Fibroblast of gingiva (primary cell): ENCODE measurements around the gene TBP.

Experiments
- DNase-seq: peaks from one replicate; pipeline ENCODE4 v3.0.0-alpha.2; 2011; ENCODE audit warnings: low read depth

The TBP gene

GRCh38 chr6:170535004-170535403 lies 19.2 kb upstream of the TBP start:
- no peak for DNase-seq

DNA sequence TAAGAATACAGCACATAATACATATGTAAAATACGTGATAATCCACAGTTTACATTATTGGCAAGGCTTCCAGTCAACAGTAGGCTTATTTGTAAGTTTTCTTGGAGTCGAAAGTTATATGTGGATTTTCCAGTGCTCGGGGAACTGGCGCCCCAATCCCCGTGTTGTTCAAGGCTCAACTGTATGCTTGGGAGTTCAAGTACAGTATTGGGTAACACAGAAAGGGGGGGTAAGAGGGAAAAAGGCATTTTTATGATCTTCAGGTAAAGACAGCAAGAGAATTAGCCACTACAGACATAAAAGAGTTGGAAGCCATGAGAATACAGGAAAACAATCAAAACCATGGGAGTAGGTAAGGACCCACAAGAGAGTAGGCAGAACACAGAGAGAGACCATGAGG lies 17.5 kb upstream of the TBP start:
- no peak for DNase-seq

DNA sequence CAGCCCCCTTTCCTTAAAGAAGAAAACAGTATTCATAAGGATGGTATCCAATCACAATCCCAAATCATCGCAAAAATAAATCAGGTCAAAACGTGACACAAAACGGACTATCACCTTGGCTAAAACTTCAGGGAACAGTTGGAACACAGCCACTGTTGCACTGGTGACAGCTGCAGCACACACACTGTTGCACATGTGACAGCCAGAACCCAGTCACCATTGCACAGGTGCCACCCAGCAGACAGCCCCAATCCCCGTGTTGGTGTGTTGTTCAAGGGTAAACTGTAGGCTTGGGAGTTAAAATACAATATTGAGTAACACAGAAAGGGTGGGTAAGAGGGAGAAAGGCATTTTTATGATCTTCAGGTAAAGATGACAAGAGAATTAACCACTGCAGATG lies 16.8 kb upstream of the TBP start:
- DNase-seq: no peak

GRCh38 chr6:170542031-170542719 lies 12.0 kb upstream of the TBP start:
- DNase-seq: peak; percentile 23

DNA sequence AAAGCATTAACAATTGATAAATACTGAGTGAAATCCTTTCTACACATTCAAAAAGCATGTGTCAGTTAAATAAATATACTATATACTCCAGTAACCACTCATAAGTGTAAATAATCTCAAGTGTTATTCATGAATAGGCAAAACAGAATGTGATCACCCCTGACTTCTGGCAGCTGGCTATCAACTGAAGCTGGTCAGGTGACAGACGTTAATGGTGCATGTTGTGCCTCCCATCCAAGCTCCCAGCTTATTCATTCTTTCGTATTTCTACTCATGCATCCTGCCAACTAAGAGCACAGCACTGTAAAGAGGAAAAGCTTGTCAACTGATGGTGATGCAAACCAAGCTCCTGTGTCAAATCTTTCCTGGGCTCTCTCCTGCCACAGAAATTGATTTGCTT lies 8.8 kb upstream of the TBP start:
- DNase-seq: no peak

DNA sequence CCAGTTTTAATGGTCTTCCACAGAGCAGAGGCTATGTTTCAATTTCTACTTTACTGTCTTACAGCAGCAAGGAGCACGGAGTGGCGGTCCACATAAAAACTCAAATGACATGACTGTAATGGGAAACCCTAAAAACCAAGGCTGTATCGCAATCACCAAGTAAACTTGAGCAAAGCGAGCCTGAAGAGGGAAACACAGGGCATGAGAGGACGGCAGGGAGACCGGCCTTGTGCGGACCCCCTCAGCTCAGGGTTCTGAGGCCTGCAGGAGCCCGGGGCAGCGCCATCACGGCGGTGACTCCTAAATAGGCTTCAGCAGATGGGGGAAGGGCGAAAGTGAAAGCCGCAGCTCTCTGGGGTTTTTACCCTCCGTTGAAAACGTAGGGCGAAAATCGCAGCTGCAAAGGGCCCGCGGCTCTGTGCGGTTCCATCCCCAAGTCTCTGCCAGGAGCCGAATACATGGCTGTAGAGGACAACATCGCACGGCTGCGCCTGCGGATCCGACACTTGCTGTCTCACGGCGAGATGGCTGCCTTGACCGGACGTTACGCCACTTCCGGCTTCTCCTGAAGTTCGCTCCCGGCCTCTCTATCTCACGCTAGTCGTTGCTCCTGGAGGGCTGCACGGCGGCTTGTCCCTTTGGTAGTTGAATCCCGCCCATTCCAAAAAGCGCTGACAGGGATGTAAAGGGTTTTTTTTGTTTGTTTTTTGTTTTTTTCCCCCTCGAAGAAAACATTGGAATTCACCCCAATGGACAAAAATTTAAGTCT lies 1.2 kb upstream of the TBP start, which contains the start of gene PSMB1:
TSS of gene PSMB1 (minus strand) at position 543 of the 769 bp plus-strand sequence. CDS start at position 478, 65 bp downstream.
- DNase-seq: peak; percentile 93

- DNase-seq: peak; percentile 35
Observed at GRCh38 chr6:170553534-170554012, 596 bp upstream of the TBP start.

- no peak for DNase-seq
Observed at GRCh38 chr6:170554796-170555137, 598 bp downstream of the TBP start.

DNA sequence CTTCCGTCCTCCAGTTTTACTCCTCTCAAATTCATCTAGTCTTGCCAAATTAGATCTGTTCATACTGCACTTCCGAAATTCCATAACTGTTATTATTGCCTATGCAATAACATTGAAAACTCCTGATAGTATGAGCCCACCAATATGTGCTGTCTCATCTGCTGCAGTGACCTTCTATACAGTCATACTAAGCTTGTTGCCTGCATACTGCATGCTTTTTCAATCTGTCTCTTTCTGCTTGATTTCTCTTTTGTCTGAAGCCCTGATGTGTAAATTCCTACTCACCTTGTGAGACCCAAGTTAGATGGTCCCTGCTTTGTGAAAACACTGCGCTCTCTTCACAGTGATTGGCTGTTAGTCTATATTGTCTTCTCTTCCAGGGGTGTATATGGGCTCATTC lies 1.1 kb downstream of the TBP start:
- no peak for DNase-seq

DNA sequence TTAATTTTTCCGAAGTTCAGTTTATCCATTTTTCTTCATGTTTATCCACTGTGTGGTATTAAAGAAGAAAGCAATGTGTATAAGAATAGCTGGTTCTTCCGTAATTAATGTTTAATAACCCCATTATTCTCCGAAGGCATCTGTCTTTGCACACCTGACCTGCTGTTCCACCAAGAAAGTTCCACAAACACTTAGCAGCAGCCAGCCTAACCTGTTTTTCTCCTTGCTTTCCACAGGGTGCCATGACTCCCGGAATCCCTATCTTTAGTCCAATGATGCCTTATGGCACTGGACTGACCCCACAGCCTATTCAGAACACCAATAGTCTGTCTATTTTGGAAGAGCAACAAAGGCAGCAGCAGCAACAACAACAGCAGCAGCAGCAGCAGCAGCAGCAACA lies 7.4 kb downstream of the TBP start:
- DNase-seq: no peak

GRCh38 chr6:170564936-170565530 lies 10.9 kb downstream of the TBP start:
- DNase-seq: no peak

DNA sequence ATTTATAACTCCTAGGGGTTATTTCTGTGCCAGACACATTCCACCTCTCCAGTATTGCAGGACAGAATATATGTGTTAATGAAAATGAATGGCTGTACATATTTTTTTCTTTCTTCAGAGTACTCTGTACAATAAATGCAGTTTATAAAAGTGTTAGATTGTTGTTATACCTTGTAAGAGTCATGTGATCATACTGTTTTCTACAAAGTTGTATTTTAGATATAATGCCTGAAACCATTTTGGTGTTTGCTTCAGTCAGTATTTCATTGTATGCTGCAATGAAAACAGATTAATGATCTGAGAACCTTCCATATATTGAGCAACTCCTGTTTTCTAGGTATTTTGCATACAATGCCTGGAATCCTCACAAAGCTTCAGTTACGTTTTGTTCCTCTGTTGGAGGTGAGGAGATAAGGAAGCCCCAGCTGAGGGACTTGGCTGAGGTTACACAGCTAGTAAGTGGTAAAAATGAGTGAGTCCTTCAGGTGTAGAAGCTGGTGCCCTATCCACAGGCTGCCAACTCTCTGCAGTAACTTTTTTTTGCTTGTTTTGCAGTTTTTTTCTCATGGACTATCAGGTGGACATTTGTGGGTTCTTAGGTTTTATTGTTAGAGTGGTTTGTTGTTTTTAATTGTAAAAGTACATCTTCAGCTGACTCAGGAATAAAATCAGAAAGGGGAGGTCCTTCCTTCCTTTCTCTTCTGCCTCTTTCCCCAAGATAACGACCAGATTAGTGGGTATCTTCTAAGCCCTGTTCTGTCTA lies 18.7 kb downstream of the TBP start:
- no peak for DNase-seq

DNA sequence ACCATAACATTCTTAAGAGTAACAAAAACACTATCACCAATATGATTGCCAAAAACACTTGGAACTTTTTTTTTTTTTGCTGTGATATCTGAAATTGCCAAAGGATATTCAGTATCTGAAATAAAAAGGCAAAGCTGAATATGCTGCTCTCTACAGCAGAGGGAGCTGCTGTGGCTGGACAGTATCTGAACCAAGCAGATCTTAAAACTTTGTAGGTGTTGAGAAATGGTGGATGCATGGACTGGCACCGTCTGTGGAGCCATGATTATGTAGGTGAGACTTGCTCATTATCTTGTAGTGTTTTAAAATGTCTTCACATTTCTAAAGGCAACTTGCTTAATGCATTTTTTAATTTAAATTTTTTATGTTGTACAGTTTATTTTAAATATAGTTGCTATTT lies 21.1 kb downstream of the TBP start:
- peak; percentile 10 for DNase-seq

- DNase-seq: no peak
Observed at GRCh38 chr6:170578909-170579308, 24.7 kb downstream of the TBP start.

DNA sequence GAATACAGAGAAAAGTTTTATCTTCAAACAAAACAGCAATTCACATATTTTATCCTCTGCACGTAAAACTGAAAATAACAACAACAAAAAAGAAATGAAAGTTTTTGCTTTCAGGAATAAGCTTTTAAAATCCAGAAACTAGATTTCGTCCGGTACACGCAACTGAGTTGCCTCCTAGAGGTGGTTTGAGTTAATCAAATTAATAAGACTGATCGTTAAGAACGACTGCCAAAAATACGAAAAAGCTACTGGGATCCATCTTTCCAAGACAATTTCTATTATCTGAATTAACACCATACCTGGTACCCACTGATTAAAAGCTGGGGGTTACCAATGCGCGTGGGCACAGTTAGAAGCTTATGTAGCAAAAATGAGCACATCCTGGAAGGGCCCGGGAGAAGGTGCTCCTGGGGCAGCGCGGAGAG lies 29.6 kb downstream of the TBP start:
- no peak for DNase-seq

- peak; percentile 89 for DNase-seq
Observed at GRCh38 chr6:170584181-170584953, 30.2 kb downstream of the TBP start, which contains the start of gene PDCD2. PDCD2 (minus strand) TSS chr6:170584637; CDS start chr6:170584581, 56 bp downstream.

DNA sequence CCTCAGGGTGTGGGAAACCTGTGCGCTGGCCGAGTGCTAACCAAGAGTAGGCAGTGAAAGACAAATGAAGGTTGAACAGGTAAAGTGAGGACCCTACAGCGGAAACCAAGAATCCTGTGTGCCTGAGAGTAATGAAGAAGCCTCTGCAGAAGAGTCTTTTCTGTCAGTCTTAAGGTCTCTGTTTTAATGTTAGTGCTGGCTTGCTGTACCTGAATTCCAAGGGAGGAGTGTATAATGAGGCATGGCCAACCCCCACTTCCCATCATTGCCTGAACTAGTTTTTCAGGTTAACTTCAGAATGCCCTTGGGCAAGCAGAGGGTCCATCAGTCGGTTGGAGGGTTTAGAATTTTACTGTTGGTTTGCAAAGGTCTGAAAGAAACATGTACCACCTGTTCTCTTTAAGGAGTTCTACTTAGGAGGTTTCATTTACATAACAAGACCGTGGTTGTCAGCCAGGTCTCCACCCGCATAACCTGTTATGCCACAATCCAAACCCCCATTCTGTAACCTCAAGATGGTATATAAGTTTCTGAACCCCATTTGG lies 30.9 kb downstream of the TBP start:
- DNase-seq: no peak

GRCh38 chr6:170590725-170591124 lies 36.6 kb downstream of the TBP start:
- DNase-seq: no peak

DNA sequence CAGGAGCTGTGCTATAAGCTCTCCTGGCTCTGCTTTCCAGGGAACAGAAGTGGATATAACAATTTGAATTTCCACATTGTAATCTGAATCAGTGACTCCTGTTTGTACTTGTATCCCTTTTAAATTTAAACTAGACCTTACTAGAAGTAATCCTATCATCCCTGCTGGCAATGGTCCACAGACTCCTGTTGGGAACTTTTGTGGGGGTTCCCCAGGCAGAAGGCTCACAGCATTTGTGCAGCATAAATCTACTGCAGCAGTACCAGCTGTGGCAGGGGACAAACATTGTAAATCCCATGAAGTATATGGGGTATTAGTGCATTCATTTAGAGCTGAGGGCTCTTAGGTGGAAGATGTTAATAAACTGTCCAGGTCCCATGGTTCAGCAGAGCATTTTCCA lies 42.3 kb downstream of the TBP start:
- no peak for DNase-seq

DNA sequence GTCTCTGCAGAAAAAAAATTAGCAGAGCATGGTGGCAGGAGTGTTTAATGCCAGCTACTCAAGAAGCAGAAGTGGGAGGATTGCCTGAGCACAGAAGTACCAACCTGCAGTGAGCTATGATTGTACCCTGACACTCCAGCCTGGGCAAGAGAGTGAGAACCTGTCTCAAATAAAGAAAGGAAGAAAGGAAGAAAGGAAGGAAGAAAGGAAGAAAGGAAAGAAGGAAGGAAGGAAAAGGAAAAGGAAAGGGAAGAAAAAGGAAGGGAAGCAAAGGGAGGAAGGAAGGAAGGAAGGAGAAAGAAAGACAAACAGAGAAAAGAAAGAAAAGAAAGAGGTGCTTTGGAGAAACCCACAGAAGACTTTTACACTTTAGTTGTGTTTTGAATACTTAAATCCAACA lies 43.1 kb downstream of the TBP start:
- DNase-seq: no peak

- no peak for DNase-seq
Observed at GRCh38 chr6:170605574-170606259, 51.5 kb downstream of the TBP start.
